Measurements from ENCODE around the gene NLRP14.

NLRP14 gene

GRCh38 chr11:7021318-7021717, 1.0 kb downstream of the NLRP14 start:
- Histone ChIP-seq H4K20me1 (ENCODE audit: insufficient read depth, low read length, poor library complexity, severe bottlenecking) (no peaks in the 10 kb centered on the region), H3K4me1 (ENCODE audit: insufficient read depth, low read length, poor library complexity, severe bottlenecking) (no peaks in the 10 kb centered on the region), H3K36me3 (ENCODE audit: insufficient read depth, low read length) (no peaks in the 10 kb centered on the region), H3F3A (ENCODE audit: low read depth) (no peaks in the 10 kb centered on the region), H3K9me2 (replicated peaks; ENCODE audit: low read depth, low read length) (no peaks in the 10 kb centered on the region), H3K27me3 (ENCODE audit: insufficient read depth, low read length, poor library complexity, severe bottlenecking) (no peaks in the 10 kb centered on the region), H3K9ac (ENCODE audit: low read depth, low read length, poor library complexity, severe bottlenecking) (no peak overlapping the region), H3K79me2 (ENCODE audit: insufficient read depth, low read length) (no peaks in the 10 kb centered on the region), H3K9me3 (ENCODE audit: insufficient read depth, low read depth, low read length) (no peaks in the 10 kb centered on the region), H3K4me3 (ENCODE audit: low read length, poor library complexity, severe bottlenecking) (no peak overlapping the region), H3K4me2 (ENCODE audit: low read depth, low read length, poor library complexity, severe bottlenecking) (no peak overlapping the region), H2AFZ (ENCODE audit: low read length) (no peak overlapping the region)
- TF ChIP-seq, protein P1, sequence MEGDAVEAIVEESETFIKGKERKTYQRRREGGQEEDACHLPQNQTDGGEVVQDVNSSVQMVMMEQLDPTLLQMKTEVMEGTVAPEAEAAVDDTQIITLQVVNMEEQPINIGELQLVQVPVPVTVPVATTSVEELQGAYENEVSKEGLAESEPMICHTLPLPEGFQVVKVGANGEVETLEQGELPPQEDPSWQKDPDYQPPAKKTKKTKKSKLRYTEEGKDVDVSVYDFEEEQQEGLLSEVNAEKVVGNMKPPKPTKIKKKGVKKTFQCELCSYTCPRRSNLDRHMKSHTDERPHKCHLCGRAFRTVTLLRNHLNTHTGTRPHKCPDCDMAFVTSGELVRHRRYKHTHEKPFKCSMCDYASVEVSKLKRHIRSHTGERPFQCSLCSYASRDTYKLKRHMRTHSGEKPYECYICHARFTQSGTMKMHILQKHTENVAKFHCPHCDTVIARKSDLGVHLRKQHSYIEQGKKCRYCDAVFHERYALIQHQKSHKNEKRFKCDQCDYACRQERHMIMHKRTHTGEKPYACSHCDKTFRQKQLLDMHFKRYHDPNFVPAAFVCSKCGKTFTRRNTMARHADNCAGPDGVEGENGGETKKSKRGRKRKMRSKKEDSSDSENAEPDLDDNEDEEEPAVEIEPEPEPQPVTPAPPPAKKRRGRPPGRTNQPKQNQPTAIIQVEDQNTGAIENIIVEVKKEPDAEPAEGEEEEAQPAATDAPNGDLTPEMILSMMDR (conservative IDR thresholded peaks at IDR 0.05; ENCODE audit: low read length): no peak
- no peak for TF ChIP-seq EZH2phosphoT487 (IDR thresholded peaks at IDR 0.05; ENCODE audit: borderline replicate concordance)

GRCh38 chr11:7028141-7028540, 7.9 kb downstream of the NLRP14 start:
- no peak overlapping the region for H3K9ac ChIP-seq (ENCODE audit: low read depth, low read length, poor library complexity, severe bottlenecking)
- no peaks in the 10 kb centered on the region for H4K20me1 ChIP-seq (ENCODE audit: insufficient read depth, low read length, poor library complexity, severe bottlenecking)
- no peaks in the 10 kb centered on the region for H3K36me3 ChIP-seq (ENCODE audit: insufficient read depth, low read length)
- no peak overlapping the region for H2AFZ ChIP-seq (ENCODE audit: low read length)
- no peak overlapping the region for H3K4me3 ChIP-seq (ENCODE audit: low read length, poor library complexity, severe bottlenecking)
- H3K4me1 ChIP-seq (ENCODE audit: insufficient read depth, low read length, poor library complexity, severe bottlenecking): no peaks in the 10 kb centered on the region
- no peak for TF ChIP-seq EZH2phosphoT487 (IDR thresholded peaks at IDR 0.05; ENCODE audit: borderline replicate concordance)
- TF ChIP-seq, protein P1 (conservative IDR thresholded peaks at IDR 0.05; ENCODE audit: low read length): no peak
- no peaks in the 10 kb centered on the region for H3K9me2 ChIP-seq (replicated peaks; ENCODE audit: low read depth, low read length)
- no peaks in the 10 kb centered on the region for H3K27me3 ChIP-seq (ENCODE audit: insufficient read depth, low read length, poor library complexity, severe bottlenecking)
- H3K4me2 ChIP-seq (ENCODE audit: low read depth, low read length, poor library complexity, severe bottlenecking): no peak overlapping the region
- H3F3A ChIP-seq (ENCODE audit: low read depth): no peaks in the 10 kb centered on the region
- H3K9me3 ChIP-seq (ENCODE audit: insufficient read depth, low read depth, low read length): no peaks in the 10 kb centered on the region
- no peaks in the 10 kb centered on the region for H3K79me2 ChIP-seq (ENCODE audit: insufficient read depth, low read length)

GRCh38 chr11:7030836-7031235, 10.6 kb downstream of the NLRP14 start:
- no peaks in the 10 kb centered on the region for H3K9me2 ChIP-seq (replicated peaks; ENCODE audit: low read depth, low read length)
- H3K36me3 ChIP-seq (ENCODE audit: insufficient read depth, low read length): no peaks in the 10 kb centered on the region
- no peaks in the 10 kb centered on the region for H3K79me2 ChIP-seq (ENCODE audit: insufficient read depth, low read length)
- no peak overlapping the region for H3K4me2 ChIP-seq (ENCODE audit: low read depth, low read length, poor library complexity, severe bottlenecking)
- no peaks in the 10 kb centered on the region for H4K20me1 ChIP-seq (ENCODE audit: insufficient read depth, low read length, poor library complexity, severe bottlenecking)
- H3K4me1 ChIP-seq (ENCODE audit: insufficient read depth, low read length, poor library complexity, severe bottlenecking): no peaks in the 10 kb centered on the region
- no peak overlapping the region for H2AFZ ChIP-seq (ENCODE audit: low read length)
- H3K4me3 ChIP-seq (ENCODE audit: low read length, poor library complexity, severe bottlenecking): no peak overlapping the region
- no peak for TF ChIP-seq EZH2phosphoT487 (IDR thresholded peaks at IDR 0.05; ENCODE audit: borderline replicate concordance)
- TF ChIP-seq, protein P1 (conservative IDR thresholded peaks at IDR 0.05; ENCODE audit: low read length): no peak
- no peaks in the 10 kb centered on the region for H3F3A ChIP-seq (ENCODE audit: low read depth)
- H3K9ac ChIP-seq (ENCODE audit: low read depth, low read length, poor library complexity, severe bottlenecking): no peak overlapping the region
- H3K9me3 ChIP-seq (ENCODE audit: insufficient read depth, low read depth, low read length): no peaks in the 10 kb centered on the region
- no peaks in the 10 kb centered on the region for H3K27me3 ChIP-seq (ENCODE audit: insufficient read depth, low read length, poor library complexity, severe bottlenecking)

Measured in Loucy (cell line).